ENCODE results near the gene DCDC2B.

- TF ChIP-seq CTCF (IDR thresholded peaks at IDR 0.05 in 2 of 3, conservative IDR thresholded peaks at IDR 0.05 in 1 of 3; ENCODE audit: control insufficient read depth in 2 of 3, extremely low read depth in 1 of 3, insufficient read depth in 1 of 3, low read depth in 3 of 3, low read length in 3 of 3): 0 out of 6 replicates have a peak, but pooled peaks of 2 of the 3 experiments have one; percentile 16 to 17
- 0 out of 2 replicates have a peak, but pooled peaks have one; percentile 26 for TF ChIP-seq NBN (IDR thresholded peaks at IDR 0.05)
- no peak for TF ChIP-seq MAX (IDR thresholded peaks at IDR 0.05; ENCODE audit: low read depth, low read length)
- TF ChIP-seq BRCA1 (IDR thresholded peaks at IDR 0.05; ENCODE audit: low read depth, low read length): no peak
- TF ChIP-seq POLR2A (IDR thresholded peaks at IDR 0.05; ENCODE audit: low read depth, low read length): peak; percentile 67
- TF ChIP-seq SP1 (IDR thresholded peaks at IDR 0.05; ENCODE audit: low read depth, low read length): peak; percentile 17
- TF ChIP-seq SKIL (IDR thresholded peaks at IDR 0.05; ENCODE audit: low read depth, poor library complexity, severe bottlenecking): peak; percentile 47
- TF ChIP-seq EP300 (IDR thresholded peaks at IDR 0.05; ENCODE audit: borderline replicate concordance in 1 of 2, control insufficient read depth in 1 of 2, low read depth in 2 of 2, low read length in 2 of 2): peak; percentile 22 to 23; a peak in 1 of 4 replicates
- no peak for TF ChIP-seq ETV6 (conservative IDR thresholded peaks at IDR 0.05 in 1 of 2, IDR thresholded peaks at IDR 0.05 in 1 of 2; ENCODE audit: borderline replicate concordance in 1 of 2, low read depth in 1 of 2)
- TF ChIP-seq TCF3 (IDR thresholded peaks at IDR 0.05; ENCODE audit: borderline replicate concordance, insufficient read depth, low read depth, low read length): no peak
- peak; percentile 94 for TF ChIP-seq RELA (IDR thresholded peaks at IDR 0.05; ENCODE audit: borderline replicate concordance, partially characterized antibody)
- no peak for TF ChIP-seq USF1 (IDR thresholded peaks at IDR 0.05; ENCODE audit: borderline replicate concordance, extremely low read length, insufficient read depth, low read depth, low read length)
- TF ChIP-seq SMC3 (IDR thresholded peaks at IDR 0.05; ENCODE audit: borderline replicate concordance, low read length): no peak
- no peak for TF ChIP-seq ZBTB11 (CRISPR knock-in tag; IDR thresholded peaks at IDR 0.05)
Measured at GRCh38 chr1:32201011-32201855, 7.7 kb upstream of the DCDC2B start.

Measured in GM12878 (cell line).